Measurements from ENCODE around the gene COIL. TPM values are rescaled to one million over a fixed set of nuclear protein-coding genes. Genes with fewer than 3 reads are reported as not detected.
A peak's percentile ranks its signal among the peaks of the same experiment; 100 is the strongest.

The COIL gene
- total RNA-seq, 2 donors from 2014 or later = 7.3 to 7.9 TPM

DNA sequence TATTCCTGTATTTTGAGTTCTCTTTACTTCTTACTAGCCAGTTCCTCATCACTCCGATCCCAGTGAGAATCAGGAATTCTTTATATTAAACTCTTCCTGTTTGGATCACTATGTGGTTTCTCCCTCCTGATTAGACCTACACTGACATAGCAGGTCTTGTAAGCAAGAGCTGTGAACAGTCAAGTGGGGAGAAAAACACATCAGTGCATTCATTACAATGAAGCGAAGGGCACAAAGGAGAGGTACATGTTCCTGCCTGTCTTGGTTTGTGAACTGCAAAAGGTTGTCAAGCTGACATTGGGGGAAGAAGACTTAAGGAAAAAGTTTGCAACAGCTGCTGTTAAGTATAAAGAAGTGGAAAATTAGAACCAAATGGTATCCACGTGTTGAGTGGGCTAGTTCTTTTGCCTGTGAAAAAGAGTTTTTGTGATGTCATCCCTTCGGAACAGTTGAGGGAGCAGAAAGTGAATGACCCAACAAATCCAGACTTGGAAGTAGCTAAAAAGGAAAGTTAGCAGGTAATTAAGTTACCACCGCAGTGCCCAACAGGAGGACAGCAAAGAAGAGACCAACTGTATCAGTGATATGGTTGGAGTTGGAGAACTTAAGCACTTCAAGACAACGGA lies 24.0 kb downstream of the COIL start:
- Histone ChIP-seq H3K27ac (peak overlapping the region; percentile 8 to 36), H3K36me3 (peaks cover 61% of the 10 kb centered on the region), H3K9me3 (no peaks in the 10 kb centered on the region), H3K4me1 (no peaks in the 10 kb centered on the region), H3K27me3 (no peaks in the 10 kb centered on the region), H3K4me3 (no peak overlapping the region)
- no peak for DNase-seq (ENCODE audit: low spot score)
- TF ChIP-seq, protein P1, sequence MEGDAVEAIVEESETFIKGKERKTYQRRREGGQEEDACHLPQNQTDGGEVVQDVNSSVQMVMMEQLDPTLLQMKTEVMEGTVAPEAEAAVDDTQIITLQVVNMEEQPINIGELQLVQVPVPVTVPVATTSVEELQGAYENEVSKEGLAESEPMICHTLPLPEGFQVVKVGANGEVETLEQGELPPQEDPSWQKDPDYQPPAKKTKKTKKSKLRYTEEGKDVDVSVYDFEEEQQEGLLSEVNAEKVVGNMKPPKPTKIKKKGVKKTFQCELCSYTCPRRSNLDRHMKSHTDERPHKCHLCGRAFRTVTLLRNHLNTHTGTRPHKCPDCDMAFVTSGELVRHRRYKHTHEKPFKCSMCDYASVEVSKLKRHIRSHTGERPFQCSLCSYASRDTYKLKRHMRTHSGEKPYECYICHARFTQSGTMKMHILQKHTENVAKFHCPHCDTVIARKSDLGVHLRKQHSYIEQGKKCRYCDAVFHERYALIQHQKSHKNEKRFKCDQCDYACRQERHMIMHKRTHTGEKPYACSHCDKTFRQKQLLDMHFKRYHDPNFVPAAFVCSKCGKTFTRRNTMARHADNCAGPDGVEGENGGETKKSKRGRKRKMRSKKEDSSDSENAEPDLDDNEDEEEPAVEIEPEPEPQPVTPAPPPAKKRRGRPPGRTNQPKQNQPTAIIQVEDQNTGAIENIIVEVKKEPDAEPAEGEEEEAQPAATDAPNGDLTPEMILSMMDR (IDR thresholded peaks at IDR 0.05) = no peak

DNA sequence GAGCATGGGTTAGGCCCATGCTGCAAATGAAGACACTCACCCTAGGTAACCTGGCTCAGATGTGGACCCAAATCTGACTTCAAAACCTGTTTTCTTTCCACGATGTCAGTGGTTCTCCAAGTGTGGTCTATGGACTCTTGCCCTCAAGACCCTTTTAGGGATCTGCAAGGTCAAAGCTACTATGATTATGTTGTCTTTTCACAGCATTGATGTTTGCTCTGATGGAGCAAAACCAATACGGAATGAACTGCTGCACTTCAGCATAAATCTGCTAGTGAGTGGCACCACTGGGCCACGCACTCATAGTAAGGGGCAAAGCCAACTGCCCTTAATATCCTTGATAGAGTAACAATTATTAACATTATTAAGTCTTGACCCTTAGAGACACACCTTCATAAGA lies 25.4 kb downstream of the COIL start:
- Histone ChIP-seq H3K4me3 (no peak overlapping the region), H3K36me3 (peaks cover 50% of the 10 kb centered on the region), H3K27ac (no peak overlapping the region), H3K4me1 (no peaks in the 10 kb centered on the region), H3K9me3 (no peaks in the 10 kb centered on the region), H3K27me3 (no peaks in the 10 kb centered on the region)
- TF ChIP-seq, protein P1 (IDR thresholded peaks at IDR 0.05) = no peak
- no peak for DNase-seq (ENCODE audit: low spot score)

DNA sequence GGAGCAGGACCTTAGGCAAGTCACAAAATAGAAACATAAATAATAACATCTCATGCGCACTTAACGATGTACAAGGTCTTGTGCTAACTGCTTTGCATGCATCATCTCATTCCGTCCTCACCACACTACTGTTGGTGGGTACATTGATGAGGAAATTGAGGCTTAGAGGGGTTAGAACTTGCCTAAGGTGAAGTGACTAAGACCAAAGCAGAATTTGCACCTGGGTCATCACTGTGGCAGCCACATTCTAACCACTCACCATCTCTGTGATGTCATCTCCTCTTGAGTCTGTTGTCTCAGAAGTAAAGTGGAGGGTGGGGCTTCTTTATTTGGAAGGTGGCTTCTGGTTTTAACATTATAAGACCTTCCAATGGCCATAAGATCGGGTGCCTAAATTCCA lies 26.6 kb downstream of the COIL start:
- H3K36me3 ChIP-seq = peaks cover 40% of the 10 kb centered on the region
- TF ChIP-seq, protein P1 (IDR thresholded peaks at IDR 0.05) = no peak

DNA sequence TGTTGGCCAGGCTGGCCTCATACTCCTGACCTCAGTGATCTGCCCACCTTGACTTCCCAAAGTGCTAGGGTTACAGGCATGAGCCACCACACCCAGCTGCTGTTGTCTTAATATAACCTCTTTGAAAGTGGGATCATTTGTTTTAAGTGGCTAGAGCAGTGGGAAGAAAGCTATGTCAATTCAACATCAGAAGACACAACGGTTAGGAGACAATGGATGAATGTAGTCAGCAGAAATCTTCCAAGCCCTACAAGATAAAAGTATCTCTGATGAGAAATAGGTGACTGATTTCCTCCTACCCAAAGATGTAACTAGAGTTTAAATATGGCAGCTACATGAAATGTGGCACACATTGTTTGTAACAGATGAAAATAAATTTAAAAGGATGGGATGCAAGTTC lies 27.0 kb downstream of the COIL start:
- Histone ChIP-seq H3K9me3 (no peaks in the 10 kb centered on the region), H3K27me3 (no peaks in the 10 kb centered on the region), H3K27ac (no peak overlapping the region), H3K4me3 (no peak overlapping the region), H3K36me3 (peaks cover 37% of the 10 kb centered on the region), H3K4me1 (no peaks in the 10 kb centered on the region)
- TF ChIP-seq, protein P1 (IDR thresholded peaks at IDR 0.05) = no peak
- DNase-seq (ENCODE audit: low spot score) = no peak

More for the DNA sequence above, 26.6 kb downstream of the COIL start:
- Histone ChIP-seq H3K9me3 (no peaks in the 10 kb centered on the region), H3K27ac (no peak overlapping the region), H3K27me3 (no peaks in the 10 kb centered on the region), H3K4me1 (no peaks in the 10 kb centered on the region), H3K4me3 (no peak overlapping the region)
- no peak for DNase-seq (ENCODE audit: low spot score)

DNA sequence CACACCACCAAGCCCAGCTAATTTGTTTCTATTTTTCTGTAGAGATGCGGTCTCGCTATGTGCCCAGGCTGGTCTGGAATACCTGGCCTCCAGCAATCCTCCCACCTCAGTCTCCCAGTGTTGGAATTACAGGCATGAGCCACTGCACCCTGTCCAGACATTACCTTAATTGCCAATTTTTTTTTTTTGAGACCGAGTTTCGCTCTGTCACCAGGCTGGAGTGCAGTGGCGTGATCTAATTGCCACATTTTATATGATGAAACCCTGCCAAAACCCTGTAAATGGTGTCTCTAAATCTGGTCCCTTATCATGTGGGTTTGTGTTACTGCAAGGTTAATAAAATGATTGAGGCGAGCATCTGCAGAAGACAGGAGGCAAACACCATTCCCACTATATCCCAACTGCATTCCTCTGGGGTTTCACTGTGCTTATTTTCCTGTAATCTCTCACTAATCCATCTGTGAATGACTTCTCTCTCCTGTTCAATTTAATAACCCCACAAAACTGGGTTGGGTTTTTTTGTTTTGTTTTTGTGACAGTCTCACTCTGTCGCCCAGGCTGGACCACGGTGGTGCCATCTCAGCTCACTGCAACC lies 27.6 kb downstream of the COIL start:
- Histone ChIP-seq H3K27me3 (no peaks in the 10 kb centered on the region), H3K36me3 (peaks cover 31% of the 10 kb centered on the region), H3K4me1 (no peaks in the 10 kb centered on the region), H3K4me3 (no peak overlapping the region), H3K27ac (no peak overlapping the region), H3K9me3 (no peaks in the 10 kb centered on the region)
- TF ChIP-seq, protein P1 (IDR thresholded peaks at IDR 0.05) = no peak
- no peak for DNase-seq (ENCODE audit: low spot score)

Measured in right atrium auricular region (tissue), 2 donors.